Gastroesophageal sphincter (tissue), 3 donors: ENCODE data around the gene STT3B.

Experiments used
- POLR2A ChIP-seq, 2 donors: fragments of 450-650 bp; IDR thresholded peaks; one replicate each; pipeline ENCODE4 v1.6.1; 2017; ENCODE audit warnings: antibody characterized with exemption in 2 of 2, mild to moderate bottlenecking in 2 of 2, moderate library complexity in 1 of 2
- POLR2AphosphoS5 ChIP-seq: sonication (generic); formaldehyde crosslinking; IDR thresholded peaks from one replicate; pipeline ENCODE4 v1.6.1; 2017; ENCODE audit warnings: antibody characterized with exemption
- TF ChIP-seq, protein P1 (sequence below), 4 experiments: fragments of 200-600 bp in 2 of 4; fragments of 450-650 bp in 2 of 4; sonication (generic) in 1 of 4; IDR thresholded peaks; one replicate each; pipeline ENCODE4 v1.5.1; 2017 to 2019; ENCODE audit warnings: antibody characterized with exemption in 4 of 4, mild to moderate bottlenecking in 2 of 4, moderate library complexity in 2 of 4

DNA sequence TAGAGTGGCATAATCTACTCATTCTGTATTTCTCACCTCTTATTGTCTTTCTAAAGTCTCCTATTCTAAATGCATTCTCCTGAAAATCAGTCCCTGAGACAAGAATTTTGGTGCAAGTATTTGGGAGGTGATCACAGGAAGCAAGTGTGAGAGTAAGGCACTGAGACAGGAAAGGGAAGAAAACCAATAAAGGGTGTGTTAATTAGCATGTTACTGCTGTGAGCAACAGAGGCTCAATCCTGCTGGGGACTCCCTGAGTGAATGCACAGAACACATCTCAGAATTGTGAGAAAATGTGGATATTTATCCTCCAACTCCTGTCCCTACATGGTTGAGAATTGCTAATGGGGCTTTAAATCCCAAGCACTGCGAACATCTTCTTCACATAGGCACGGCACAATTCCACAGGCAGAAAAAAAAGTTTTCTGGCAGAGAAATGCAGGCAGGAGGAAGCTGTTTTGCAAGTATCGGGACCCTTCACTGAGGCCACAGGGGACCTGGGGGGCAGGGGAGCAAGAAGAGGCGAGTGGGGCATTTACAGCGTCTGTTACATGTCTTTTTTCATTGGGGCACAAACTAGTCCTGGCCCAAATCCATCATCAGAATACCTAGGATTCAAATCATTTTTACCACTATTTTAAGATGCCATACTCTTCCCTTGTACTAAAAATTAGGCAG lies 27.2 kb upstream of the STT3B start:
- TF ChIP-seq, protein P1, sequence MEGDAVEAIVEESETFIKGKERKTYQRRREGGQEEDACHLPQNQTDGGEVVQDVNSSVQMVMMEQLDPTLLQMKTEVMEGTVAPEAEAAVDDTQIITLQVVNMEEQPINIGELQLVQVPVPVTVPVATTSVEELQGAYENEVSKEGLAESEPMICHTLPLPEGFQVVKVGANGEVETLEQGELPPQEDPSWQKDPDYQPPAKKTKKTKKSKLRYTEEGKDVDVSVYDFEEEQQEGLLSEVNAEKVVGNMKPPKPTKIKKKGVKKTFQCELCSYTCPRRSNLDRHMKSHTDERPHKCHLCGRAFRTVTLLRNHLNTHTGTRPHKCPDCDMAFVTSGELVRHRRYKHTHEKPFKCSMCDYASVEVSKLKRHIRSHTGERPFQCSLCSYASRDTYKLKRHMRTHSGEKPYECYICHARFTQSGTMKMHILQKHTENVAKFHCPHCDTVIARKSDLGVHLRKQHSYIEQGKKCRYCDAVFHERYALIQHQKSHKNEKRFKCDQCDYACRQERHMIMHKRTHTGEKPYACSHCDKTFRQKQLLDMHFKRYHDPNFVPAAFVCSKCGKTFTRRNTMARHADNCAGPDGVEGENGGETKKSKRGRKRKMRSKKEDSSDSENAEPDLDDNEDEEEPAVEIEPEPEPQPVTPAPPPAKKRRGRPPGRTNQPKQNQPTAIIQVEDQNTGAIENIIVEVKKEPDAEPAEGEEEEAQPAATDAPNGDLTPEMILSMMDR (IDR thresholded peaks at IDR 0.05): no peak
- no peak for TF ChIP-seq POLR2A (IDR thresholded peaks at IDR 0.05)
- TF ChIP-seq POLR2AphosphoS5: no peak
